Left ventricle myocardium inferior (tissue), 1 donor: ENCODE results near the gene MTFR1L. TPM values are rescaled to one million over a fixed set of nuclear protein-coding genes. Genes with fewer than 3 reads are reported as not detected.

Experiments
- DNase-seq: peaks from one replicate; pipeline ENCODE4 v3.0.0-alpha.2; 2020
- H3K27ac ChIP-seq: fragments of 200-600 bp; replicated peaks from 2 replicates; pipeline ENCODE4 v1.8.0; 2021
- H3K27me3 ChIP-seq: fragments of 200-600 bp; 2 replicates; pipeline ENCODE4 v1.8.0; 2021; ENCODE audit warnings: low read depth
- H3K36me3 ChIP-seq: fragments of 200-600 bp; 2 replicates; pipeline ENCODE4 v1.8.0; 2021
- H3K4me1 ChIP-seq: fragments of 200-600 bp; 2 replicates; pipeline ENCODE4 v1.8.0; 2021
- H3K4me3 ChIP-seq: fragments of 200-600 bp; 2 replicates; pipeline ENCODE4 v1.8.0; 2021; ENCODE audit warnings: mild to moderate bottlenecking, moderate library complexity
- H3K9me3 ChIP-seq: fragments of 200-600 bp; replicated peaks from 2 replicates; pipeline ENCODE4 v1.8.0; 2021
- intact Hi-C: fragments of 100-400 bp; cut with micrococcal nuclease; formaldehyde crosslinking; loops from one replicate; pipeline ENCODE4 v1.11.0; 2022
- total RNA-seq: library from RNA; stranded (reverse); fragmentation: NEBNext Ultra II Directional; extraction: Animal tissue kit (Norgen Biotek cat#: 25700); gene quantifications from one replicate; pipeline ENCODE4 v1.2.1, GENCODE V29; 2021
- TF ChIP-seq, protein P1 (sequence below): fragments of 200-600 bp; IDR thresholded peaks from 2 replicates; pipeline ENCODE4 v1.8.0; 2021; ENCODE audit warnings: antibody characterized with exemption, mild to moderate bottlenecking, borderline replicate concordance
- donor health status: DM: no; HTN: yes; CAD: no; lungs with severe emphysema.

The MTFR1L gene
- total RNA-seq, 1 donor from 2014 or later = 252 TPM

DNA sequence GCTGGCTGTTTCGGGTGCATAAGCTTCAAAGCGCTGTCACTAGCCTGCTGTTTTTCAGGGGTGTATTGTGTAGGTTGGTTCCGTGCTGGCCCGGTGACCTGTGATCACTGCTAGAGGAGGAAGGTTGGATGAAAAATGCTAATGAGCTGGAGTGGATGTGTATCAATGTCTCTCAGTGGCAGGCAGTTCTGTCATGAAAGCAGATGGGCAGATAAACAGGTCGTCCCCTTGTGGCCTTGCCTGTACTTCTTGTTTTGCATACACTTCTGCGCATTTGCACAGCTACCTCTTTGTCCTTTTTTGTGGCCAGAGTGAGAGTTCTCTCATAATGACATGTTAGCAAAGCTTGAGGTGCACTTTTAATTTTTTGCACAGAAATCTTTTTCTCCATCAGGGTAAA, 16.8 kb upstream of the MTFR1L start:
- DNase-seq = no peak
- Histone ChIP-seq H3K4me3 (peak overlapping the region; percentile 76), H3K27me3 (no peaks in the 10 kb centered on the region), H3K36me3 (peaks cover 16% of the 10 kb centered on the region), H3K4me1 (peaks cover 92% of the 10 kb centered on the region), H3K27ac (no peak overlapping the region), H3K9me3 (no peaks in the 10 kb centered on the region)
- TF ChIP-seq, protein P1, sequence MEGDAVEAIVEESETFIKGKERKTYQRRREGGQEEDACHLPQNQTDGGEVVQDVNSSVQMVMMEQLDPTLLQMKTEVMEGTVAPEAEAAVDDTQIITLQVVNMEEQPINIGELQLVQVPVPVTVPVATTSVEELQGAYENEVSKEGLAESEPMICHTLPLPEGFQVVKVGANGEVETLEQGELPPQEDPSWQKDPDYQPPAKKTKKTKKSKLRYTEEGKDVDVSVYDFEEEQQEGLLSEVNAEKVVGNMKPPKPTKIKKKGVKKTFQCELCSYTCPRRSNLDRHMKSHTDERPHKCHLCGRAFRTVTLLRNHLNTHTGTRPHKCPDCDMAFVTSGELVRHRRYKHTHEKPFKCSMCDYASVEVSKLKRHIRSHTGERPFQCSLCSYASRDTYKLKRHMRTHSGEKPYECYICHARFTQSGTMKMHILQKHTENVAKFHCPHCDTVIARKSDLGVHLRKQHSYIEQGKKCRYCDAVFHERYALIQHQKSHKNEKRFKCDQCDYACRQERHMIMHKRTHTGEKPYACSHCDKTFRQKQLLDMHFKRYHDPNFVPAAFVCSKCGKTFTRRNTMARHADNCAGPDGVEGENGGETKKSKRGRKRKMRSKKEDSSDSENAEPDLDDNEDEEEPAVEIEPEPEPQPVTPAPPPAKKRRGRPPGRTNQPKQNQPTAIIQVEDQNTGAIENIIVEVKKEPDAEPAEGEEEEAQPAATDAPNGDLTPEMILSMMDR = no peak
- intact Hi-C loops = no loop called here

DNA sequence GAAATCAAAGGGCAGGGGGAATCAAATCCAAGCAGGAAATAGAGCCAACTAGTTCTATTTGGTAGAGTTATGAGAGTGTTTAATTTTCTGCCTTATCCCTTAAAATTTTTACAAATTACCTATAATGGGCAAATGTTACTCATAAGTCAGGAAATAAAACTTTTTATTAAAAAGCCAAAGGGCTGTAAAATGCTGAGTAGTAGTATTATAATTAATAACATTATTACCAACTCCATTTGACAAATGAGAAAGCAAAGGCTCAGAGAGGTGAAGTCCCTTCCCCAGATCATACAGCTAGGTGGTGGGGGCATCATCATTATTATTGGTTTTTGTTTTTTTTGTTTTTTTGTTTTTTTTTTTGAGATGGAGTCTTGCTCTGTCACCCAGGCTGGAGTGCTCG, 16.4 kb upstream of the MTFR1L start:
- no peak for DNase-seq
- intact Hi-C loops = no loop called here
- no peak overlapping the region for H3K27ac ChIP-seq

GRCh38 chr1:25804244-25804963, 15.3 kb upstream of the MTFR1L start:
- TF ChIP-seq, protein P1 = no peak
- Histone ChIP-seq H3K27ac (peak overlapping the region; percentile 83), H3K27me3 (no peaks in the 10 kb centered on the region), H3K4me1 (peaks cover 91% of the 10 kb centered on the region), H3K4me3 (no peak overlapping the region), H3K9me3 (no peaks in the 10 kb centered on the region), H3K36me3 (peaks cover 30% of the 10 kb centered on the region)
- peak; percentile 4 for DNase-seq
- intact Hi-C loops = no loop called here

More for the DNA sequence above, 16.4 kb upstream of the MTFR1L start:
- H3K9me3 ChIP-seq = no peaks in the 10 kb centered on the region
- H3K27me3 ChIP-seq = no peaks in the 10 kb centered on the region
- no peak overlapping the region for H3K4me3 ChIP-seq
- peaks cover 92% of the 10 kb centered on the region for H3K4me1 ChIP-seq
- TF ChIP-seq, protein P1 = no peak
- peaks cover 20% of the 10 kb centered on the region for H3K36me3 ChIP-seq

DNA sequence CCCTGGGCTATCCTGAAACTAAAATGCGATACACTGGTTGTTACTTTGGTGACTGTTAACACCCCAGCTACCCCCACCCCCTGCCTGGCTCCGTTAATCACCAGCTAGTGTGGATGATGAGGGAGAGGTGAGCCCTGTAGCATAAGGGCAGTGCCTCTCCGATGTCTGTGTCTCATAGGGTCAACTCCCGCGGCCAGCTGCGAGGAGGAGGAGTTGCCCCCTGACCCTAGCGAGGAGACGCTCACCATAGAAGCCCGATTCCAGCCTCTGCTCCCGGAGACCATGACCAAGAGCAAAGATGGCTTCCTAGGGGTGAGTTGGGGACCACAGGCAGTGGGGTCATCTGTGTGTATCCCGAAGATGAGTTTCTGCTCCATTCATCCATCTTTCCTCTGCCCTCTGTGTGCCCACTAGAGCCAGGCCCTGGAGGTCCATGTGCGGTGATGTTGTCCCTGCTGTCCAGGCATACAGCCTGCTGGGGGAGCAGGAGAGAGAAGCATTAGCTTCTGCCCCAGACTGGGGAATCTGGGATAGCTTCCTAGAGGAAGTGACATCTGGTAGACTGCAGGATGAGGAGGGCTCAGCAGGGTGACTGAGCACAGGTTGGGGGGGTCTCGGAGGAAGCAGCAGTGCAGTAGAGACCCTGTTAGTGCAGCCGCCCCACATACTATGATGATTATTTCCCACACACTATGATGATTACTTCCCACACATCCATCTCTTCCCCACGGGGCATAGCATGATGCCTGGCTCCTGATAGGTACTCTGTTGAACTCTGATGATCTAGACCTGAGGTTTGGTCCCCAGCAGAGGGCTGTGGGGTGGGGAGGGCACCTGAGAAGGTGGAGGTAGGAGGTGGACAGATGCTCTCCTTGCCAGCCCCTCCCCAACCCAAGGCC, 14.5 kb upstream of the MTFR1L start:
- peak overlapping the region; percentile 83 for H3K27ac ChIP-seq
- intact Hi-C loops = no loop called here
- H3K36me3 ChIP-seq = peaks cover 38% of the 10 kb centered on the region
- H3K4me1 ChIP-seq = peaks cover 95% of the 10 kb centered on the region
- no peak for DNase-seq
- no peaks in the 10 kb centered on the region for H3K27me3 ChIP-seq
- peak overlapping the region; percentile 3 for H3K4me3 ChIP-seq
- H3K9me3 ChIP-seq = no peaks in the 10 kb centered on the region
- TF ChIP-seq, protein P1 = no peak

DNA sequence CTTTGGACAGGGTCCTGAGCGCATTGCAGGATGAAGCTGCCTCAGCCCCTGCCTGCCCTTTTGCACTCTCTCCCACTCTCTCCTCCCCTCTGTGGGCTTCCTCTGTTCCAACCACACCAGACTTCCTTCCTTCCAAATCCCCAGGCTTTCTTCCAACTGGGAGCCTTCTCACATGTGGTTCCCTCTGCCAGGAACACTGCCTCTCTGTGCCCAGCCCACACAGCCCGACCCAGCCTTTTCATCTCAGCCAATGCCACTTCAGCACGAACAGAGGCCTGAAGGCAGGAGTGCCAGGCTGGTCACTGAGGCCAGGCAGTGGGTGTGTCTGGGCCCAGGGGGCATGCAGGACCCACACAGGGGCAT, 13.9 kb upstream of the MTFR1L start:
- Histone ChIP-seq H3K27ac (peak overlapping the region; percentile 83), H3K4me1 (peaks cover 97% of the 10 kb centered on the region), H3K4me3 (peak overlapping the region; percentile 3), H3K9me3 (no peaks in the 10 kb centered on the region), H3K27me3 (no peaks in the 10 kb centered on the region), H3K36me3 (peaks cover 42% of the 10 kb centered on the region)
- TF ChIP-seq, protein P1 = no peak
- intact Hi-C loops = no loop called here
- peak; percentile 60 for DNase-seq
